ENCODE measurements around the gene MAGI1. TPM values are rescaled to one million over a fixed set of nuclear protein-coding genes. Genes with fewer than 3 reads are reported as not detected.
"Not testable (repeated sequence)": the region's sequence is repeated elsewhere in the genome, so short reads cannot be mapped to it uniquely, and the experiment has no call there.

The MAGI1 gene
- total RNA-seq, 1 donor from 2014 or later: 10.6 TPM

DNA sequence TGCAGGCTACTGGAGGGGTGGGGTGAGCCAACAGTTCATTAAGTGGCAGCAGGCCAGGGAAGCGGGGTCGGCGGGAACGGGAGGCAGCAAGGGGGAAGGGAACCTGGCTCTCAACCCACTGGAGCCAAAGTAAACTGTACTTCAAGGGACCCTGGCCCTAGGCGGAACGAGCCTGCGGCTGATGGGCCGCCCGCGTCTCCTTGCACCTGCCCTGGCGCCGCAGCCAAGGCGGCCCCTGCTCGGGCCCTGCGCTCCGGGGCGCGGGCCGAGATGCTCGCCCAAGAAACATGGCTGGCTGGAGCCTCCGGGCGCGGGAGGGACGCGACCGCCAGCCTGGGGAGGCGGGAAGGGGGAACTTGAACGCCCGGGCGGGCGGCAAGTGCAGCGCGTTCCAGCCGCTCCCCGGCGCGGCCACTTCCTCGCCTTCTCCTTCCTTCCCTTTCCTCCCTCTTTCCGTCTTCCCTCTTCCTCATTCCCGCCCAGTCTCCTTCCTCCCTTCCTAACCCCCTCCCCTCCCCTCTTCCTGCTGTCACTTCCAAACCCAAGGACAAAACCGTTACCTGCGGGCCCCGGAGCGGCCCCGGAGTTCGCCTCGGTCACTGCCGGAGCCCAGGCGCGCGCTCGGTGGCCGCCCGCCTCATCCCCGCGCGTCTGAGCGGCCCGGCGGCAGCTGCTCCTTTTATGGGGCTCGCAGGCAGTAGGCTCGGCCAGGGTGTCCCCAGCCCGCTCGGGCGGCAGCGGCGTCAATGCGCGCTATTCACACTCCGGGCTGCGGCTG lies 489.7 kb downstream of the MAGI1 start:
- DNase-seq (ENCODE audit: low read depth): no peak

DNA sequence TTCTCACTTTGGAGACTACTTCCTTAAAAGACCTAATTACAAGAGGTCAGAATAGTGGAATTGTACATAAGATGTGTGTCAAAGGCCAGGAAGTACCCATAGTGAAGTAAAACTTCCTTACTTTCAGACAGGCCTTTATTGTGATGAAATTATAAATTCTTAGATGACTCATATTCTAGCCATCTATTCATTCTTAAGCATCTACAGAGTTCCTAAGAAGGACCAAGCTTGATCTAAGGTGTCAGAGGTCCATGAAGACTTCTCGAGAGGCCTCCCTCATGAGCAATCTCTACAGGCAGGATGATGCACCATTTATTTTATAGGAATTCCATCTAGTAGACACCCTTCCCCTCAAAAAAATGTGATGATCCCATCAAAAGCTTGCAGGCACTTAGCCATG lies 493.3 kb downstream of the MAGI1 start:
- DNase-seq (ENCODE audit: low read depth): no peak

DNA sequence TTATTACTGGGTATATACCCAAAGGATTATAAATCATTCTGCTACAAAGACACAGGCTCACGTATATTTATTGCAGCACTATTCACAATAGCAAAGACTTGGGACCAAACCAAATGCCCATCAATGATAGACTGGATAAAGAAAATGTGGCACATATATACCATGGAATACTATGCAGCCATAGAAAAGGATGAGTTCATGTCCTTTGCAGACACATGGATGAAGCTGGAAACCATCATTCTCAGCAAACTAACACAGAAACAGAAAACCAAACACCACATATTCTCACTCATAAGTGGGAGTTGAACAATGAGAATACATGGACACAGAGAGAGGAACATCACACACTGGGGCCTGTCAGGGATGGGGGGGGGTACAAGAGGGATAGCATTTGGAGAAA lies 495.3 kb downstream of the MAGI1 start:
- not testable (repeated sequence) for DNase-seq (ENCODE audit: low read depth)

DNA sequence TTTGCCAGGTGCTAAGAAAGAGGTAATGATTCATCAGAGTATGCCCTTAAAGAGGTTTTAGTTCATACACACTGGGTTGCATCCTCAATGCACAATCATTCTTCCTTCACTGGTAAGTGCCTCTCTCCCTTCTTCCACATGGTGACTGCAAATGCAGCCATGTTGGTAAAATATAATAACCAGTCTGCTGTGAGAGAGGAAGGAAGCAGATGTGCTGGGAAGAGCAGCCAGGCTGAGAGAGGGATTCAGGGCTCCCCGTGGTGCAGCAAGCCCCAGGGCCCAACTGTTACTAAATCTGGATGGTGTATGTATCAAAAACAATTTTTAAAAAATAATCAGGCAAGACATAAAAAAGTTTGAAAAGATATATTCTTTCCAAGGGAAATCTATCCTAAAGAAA lies 498.1 kb downstream of the MAGI1 start:
- no peak for DNase-seq (ENCODE audit: low read depth)

DNA sequence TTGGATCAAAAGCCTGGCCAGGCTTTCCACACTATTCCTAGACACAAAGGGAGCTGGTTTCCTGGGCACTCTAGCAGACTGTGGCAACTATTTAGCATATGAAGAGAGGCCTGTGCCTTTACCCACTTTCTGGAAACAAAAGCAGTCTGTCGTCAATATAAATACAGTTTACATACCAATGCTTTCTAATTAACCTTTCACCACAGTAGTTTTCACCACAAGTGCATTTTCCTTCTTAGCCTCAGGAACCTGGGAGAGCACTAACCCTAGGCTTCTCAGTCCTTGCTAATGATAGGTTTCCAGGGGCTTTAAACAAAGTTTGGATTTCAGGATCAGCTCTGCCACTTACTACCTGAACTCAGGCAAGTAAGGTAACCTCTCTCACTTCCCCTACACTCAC lies 499.1 kb downstream of the MAGI1 start:
- no peak for DNase-seq (ENCODE audit: low read depth)

DNA sequence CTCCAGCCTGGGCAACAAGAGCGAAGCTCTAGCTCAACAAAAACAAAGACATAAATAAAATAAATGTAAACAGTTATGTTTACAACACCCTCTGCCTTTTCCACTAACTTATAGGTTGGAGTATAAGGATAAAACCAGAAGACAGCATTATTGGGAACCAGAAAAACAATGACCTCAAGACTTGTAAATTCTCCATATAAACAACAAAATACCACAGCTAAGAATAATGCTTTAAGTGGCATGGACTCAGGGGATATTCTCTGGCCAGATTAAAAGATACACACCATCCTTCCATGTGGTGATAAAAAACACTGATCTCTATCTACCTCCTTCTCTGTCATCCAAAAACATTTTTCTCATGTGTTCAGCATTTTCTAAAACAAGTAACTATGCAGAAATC lies 500.6 kb downstream of the MAGI1 start:
- DNase-seq (ENCODE audit: low read depth): no peak

DNA sequence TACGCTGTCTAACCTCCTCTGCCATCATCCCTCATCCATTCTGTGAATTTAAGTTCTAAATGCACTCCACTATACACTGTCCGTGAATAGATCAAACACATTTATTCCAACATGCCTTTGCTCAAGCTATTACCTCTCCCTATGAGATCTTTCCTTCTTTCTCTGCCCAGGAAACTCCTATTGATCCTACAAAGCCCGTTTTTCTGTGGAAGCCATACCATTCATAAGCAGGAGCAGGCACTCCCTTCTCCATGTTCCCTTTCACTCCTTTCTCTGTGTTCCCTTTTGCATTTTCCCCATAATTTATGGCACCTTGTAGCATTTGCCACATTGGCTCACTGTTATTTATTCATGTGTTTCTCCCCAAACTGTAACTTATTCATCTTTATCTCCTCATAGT lies 501.6 kb downstream of the MAGI1 start:
- DNase-seq (ENCODE audit: low read depth): no peak

DNA sequence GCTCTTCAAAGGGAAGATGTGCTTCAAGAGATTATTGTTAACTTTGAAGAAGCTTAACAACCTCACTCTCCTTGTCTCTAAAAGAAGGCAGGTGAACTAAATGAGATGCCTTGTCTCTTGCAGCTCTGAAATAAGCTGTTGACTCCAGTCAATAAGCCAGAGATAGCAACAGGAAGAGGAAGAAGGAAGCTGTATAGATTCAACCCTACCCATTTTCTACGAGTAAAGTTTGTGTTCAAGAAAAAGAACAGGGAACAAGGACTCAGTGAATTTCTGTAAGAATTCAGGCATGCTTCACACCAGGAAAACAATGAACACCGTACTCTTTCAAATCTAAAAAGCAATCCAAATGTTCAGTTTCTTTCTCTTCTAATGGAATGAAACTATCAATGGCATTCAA lies 503.5 kb downstream of the MAGI1 start:
- DNase-seq (ENCODE audit: low read depth): no peak

DNA sequence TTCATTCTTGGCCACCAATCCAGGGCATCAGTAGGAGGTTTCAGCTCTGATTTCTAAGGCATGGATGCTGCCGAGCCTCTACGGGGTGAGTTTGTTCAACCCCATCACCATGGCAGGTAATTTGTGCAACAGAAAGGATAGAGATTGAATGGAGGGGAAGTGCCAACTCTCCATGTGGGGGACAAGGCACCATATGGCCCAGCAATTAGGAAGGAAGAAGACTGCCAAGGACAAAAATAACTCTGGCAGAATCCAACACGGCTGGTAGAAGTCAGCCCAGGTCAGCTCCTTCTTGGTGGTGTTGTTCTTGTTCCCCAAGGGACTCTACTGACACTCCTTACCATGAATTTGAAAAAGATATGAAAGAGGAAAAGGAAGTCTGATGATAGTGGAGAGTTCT lies 503.9 kb downstream of the MAGI1 start:
- DNase-seq (ENCODE audit: low read depth): peak; percentile 23

DNA sequence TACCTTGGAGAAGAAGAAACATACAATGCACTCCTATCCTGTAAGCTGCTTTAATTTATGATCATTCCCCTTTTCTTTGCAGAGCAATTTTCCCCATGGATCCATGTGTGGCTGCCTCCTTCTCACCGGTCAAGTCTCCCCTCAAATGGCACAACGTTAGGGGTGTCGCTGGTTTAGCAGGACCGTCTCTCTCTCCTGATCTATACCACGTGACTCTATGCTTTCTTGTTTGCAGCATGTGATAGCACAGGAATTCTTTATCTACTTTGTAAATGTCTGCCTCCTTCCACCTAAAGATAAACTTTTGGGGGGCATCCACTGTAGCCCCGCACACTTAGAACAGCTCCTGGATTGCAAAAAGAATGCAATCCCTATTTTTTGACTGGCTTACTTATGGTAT lies 506.0 kb downstream of the MAGI1 start:
- no peak for DNase-seq (ENCODE audit: low read depth)

DNA sequence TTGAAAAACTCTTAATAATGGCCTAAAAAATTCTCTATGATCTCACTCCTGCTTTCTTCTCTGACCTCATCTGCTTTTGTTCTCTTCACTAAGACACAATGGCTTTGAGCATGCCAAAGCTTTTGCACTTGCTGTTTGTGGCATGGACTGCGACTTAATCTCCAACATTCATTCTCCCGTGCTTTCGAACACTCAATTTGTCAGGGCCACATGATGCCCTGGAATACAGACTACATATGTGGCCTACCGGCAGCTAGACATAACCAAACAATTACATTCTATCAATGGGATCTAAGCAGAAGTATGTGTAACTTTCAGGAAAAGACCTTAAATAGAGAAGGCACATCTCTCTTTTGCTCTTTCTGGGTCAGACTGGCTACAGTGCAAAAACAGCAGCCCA lies 506.5 kb downstream of the MAGI1 start:
- DNase-seq (ENCODE audit: low read depth): no peak

DNA sequence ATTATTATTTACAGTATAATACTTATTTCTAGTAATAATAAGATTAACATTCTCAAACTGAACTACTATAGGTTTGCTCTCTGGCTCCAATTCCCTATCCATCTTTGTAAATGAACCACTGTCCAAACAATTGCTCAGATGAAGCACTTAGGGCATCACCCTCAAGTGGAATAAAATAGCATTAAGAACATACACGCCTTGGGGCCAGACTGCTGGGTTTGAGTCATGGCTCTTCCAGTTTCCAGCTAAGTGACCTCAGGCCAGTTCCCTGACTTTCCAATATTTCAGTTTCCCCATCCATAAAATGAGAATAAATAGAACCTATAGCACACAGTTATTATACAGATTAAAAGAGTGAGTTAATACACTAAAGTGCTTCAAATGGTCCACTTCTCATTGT lies 507.2 kb downstream of the MAGI1 start:
- DNase-seq (ENCODE audit: low read depth): no peak

DNA sequence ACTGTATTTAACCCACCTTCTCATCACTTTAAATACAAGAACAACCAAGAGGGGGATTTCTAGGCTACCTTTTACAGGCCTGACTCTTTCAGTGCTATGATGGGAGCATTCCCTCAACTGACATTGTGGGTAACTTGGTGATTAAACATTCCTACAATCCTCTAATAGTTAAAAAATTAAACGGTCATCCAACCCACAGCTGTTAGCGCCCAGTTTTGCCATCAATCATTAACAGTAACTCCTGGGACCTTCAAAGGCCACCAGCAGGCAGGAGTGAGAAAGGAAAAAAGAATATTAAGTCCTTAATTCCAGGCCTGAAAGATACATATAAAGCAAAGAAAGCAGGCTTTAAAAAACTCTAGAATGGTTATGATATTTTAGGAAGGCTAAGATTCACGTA lies 512.1 kb downstream of the MAGI1 start:
- DNase-seq (ENCODE audit: low read depth): peak; percentile 15

DNA sequence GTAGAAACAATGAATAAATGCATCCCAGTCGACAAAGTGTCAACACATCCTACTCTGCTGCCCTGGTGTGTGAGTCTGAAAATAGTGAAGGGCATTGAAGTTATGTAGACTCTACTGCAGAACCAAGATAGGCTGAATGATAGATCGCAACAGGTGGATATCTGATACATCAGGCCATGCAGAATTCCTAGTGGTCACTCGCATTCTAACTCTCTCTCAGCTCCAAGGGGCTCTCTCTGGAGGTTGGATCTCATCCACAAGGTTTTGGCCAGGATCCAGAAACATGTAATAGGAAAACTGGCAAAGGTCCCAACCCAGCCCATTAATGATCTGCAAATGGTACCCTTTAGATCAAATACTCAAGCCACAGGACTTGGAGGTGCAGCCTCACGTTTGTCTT lies 514.1 kb downstream of the MAGI1 start:
- peak; percentile 77 for DNase-seq (ENCODE audit: low read depth)

DNA sequence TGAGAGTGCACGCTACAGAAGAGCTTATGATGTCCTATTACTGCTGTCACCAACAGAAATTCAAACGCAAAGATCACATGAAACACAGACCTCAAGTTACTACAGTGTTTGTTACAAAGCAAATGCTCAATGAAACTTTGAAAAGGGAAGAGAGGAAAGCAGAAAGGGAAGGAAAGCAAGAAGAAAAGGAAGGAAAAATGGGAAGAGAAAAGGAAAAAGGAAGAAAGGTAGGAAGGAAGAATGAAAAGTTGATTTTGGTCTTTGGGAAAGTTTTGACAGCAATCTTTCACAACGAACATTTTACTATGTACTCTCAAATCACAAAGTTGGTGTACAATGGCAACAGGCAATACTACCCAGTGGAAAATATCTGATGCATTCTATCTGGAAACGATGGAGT lies 514.8 kb downstream of the MAGI1 start:
- DNase-seq (ENCODE audit: low read depth): no peak

DNA sequence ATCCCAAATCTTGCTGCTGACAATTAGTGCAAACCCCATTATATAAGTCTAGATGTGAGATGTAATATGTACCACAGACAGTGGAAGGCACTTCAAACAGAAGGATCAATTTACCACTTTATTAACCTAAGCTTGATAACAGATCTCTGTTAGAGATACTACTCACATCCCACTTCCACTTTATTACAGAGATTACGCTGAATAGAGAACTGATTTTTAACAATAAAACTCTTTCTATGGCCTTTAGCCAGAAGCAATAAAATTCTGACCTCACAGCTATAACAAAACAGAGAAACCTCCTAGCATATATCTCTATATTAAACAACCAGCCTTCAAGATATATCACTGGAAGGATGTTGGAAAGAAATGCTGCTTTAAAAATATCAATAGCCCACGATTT lies 517.7 kb downstream of the MAGI1 start:
- no peak for DNase-seq (ENCODE audit: low read depth)

DNA sequence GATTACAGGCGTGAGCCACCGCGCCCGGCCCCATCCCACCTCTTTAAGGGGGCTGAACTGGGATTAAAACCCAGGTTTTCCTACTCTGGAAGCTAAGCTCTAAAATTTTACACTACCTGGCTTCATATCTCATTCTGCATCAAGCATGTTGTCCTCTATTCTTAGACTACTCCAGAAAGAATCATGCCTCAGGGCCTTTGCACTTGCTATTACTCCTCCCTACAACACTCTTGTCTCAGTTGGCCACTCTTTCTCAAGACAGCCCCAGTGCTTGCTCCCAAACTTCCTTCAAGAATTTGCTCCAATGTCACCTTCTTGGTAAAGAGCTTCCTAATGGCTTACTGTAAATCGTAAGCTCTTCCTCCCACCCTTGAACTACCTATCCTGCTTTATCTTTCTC lies 521.7 kb downstream of the MAGI1 start:
- no peak for DNase-seq (ENCODE audit: low read depth)

DNA sequence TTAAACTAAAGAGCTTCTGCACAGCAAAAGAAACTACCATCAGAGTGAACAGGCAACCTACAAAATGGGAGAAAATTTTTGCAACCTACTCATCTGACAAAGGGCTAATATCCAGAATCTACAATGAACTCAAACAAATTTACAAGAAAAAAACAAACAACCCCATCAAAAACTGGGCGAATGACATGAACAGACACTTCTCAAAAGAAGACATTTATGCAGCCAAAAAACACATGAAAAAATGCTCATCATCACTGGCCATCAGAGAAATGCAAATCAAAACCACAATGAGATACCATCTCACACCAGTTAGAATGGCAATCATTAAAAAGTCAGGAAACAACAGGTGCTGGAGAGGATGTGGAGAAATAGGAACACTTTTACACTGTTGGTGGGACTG lies 524.4 kb downstream of the MAGI1 start:
- DNase-seq (ENCODE audit: low read depth): not testable (repeated sequence)

DNA sequence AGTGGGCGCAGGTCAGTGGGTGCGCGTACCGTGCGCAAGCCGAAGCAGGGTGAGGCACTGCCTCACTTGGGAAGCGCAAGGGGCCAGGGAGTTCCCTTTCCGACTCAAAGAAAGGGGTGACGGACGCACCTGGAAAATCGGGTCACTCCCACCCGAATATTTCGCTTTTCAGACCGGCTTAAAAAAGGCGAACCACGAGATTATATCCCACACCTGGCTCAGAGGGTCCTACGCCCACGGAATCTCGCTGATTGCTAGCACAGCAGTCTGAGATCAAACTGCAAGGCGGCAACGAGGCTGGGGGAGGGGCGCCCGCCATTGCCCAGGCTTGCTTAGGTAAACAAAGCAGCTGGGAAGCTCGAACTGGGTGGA lies 529.3 kb downstream of the MAGI1 start:
- not testable (repeated sequence) for DNase-seq (ENCODE audit: low read depth)

DNA sequence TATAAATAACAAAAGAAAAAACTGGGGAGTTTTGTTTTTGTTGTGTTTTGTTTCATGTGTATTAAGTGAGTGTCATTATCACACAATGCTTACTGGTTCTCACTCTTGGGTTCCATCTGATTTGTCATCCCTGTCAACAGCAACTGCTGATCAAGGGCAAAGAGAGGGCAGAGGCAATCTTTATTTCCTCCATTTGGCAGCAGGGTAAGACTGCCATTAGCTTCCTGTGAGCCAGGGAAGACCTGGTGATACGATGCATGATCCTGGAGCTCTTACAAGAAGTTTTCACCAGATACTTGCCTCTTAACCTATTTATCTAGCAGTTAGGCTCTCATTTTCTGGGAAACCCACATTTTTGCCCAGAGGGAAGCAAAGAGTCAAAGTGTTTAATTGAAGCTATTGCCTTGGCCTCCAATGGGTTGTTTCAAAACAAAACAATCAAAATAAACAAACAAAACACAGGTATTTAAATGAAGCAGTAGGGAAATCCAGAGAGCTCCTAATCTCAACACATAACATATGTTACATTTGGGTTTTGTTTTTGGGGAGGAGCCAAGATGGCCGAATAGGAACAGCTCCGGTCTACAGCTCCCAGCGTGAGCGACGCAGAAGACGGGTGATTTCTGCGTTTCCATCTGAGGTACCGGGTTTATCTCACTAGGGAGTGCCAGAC lies 529.8 kb downstream of the MAGI1 start:
- DNase-seq (ENCODE audit: low read depth): no peak

DNA sequence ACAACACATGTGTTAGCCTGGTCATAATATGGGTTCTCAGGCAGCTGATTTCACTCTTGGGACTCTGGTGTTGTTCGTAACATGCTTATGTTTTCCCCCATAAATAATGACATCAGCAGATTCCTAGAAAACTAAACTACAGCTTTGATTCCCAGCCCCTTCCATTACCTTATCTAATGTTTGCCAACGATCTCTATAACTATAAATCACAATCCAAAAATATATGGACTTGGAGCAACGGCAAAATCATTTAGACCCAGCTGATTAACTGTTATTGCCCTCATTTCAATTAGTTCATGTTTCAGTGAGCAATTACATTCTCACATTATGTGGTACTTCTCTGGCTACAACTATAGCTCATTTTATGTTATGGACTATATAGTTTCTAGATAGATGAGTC lies 531.3 kb downstream of the MAGI1 start:
- DNase-seq (ENCODE audit: low read depth): no peak

DNA sequence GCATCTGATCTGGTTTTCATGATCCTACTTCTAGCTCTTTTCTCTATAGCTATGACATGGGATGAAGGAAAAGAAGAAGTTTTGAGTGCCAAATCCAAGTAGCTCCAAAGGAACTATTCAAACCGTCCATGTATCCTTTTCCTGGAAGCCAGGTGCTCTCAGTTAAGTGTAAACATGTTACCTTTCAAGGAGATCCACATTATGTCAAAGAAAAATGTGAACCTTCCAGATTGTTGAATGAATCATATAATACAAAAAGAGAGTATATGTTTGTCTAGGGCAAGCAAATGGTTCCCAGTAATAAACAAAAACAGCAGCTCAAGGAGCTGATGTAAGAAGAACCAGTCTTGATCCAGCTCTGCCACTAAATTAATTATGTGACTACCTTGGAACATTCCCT lies 534.9 kb downstream of the MAGI1 start:
- DNase-seq (ENCODE audit: low read depth): no peak

DNA sequence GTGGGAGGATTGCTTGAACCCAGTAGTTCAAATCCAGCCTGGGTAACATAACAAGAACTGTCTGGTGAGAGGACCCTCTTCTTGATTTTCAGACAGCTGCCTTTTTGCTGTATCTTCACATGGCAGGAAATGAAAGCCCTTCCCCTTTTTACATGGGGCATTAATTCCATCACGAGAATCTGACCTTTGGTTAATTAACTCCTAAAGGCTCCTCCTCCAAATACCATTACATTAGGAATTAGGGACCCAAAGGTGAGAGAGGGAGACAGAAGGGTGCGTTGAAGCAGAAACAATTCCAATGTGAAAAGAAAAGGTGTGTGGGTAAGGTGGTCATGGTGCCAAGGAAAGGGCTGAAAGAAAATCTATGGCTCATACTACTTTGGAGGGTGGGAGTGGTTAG lies 536.2 kb downstream of the MAGI1 start:
- no peak for DNase-seq (ENCODE audit: low read depth)
